H1 (cell line): ENCODE data around the gene SRRM2. TPM values are rescaled to one million over a fixed set of nuclear protein-coding genes. Genes with fewer than 3 reads are reported as not detected.

Experiments used
- CTCF ChIA-PET: fragments of 300-600 bp; sonication (Branson Sonifier 250); formaldehyde crosslinking; loops from one replicate; lab custom pipeline; 2021; ENCODE audit not compliant: partially characterized antibody; lab: Charles Lee
- POLR2A ChIA-PET: fragments of 300-600 bp; sonication (Branson Sonifier 250); formaldehyde crosslinking; loops from one replicate; lab custom pipeline; 2021; ENCODE audit warnings: inconsistent platforms; ENCODE audit not compliant: partially characterized antibody; lab: Charles Lee
- DNase-seq, 2 experiments: peaks; one replicate each; pipeline versions ENCODE4 v3.0.0 to v3.0.0-alpha.2; 2010 to 2022; ENCODE audit warnings: low spot score in 2 of 2, low read depth in 1 of 2, mixed read lengths in 1 of 2
- FAIRE-seq: peaks from 2 replicates; lab custom pipeline; 2011; peaks lifted over from hg19 to GRCh38; lab: Jason Lieb, UNC
- H2AFZ ChIP-seq: 2 replicates; pipeline ENCODE4 v1.8.1; 2012; ENCODE audit warnings: low read length, inconsistent platforms
- H2AK5ac ChIP-seq: 2 replicates; pipeline ENCODE4 v1.6.1; 2013; ENCODE audit warnings: low read depth, low read length
- H2BK120ac ChIP-seq: replicated peaks from 2 replicates; pipeline ENCODE3; 2013; ENCODE audit warnings: low read depth, low read length, inconsistent platforms
- H2BK12ac ChIP-seq: 2 replicates; pipeline ENCODE4 v1.6.1; 2013; ENCODE audit warnings: low read depth, low read length
- H2BK15ac ChIP-seq: 2 replicates; pipeline ENCODE4 v1.6.1; 2013; ENCODE audit warnings: low read length
- H2BK20ac ChIP-seq: 2 replicates; pipeline ENCODE4 v1.6.1; 2013; ENCODE audit warnings: low read length
- H2BK5ac ChIP-seq: 2 replicates; pipeline ENCODE4 v1.6.1; 2013; ENCODE audit warnings: low read depth, low read length
- H3K14ac ChIP-seq: 2 replicates; pipeline ENCODE4 v1.6.1; 2013; ENCODE audit warnings: inconsistent platforms; ENCODE audit not compliant: insufficient read length
- H3K18ac ChIP-seq: 2 replicates; pipeline ENCODE4 v1.6.1; 2013; ENCODE audit warnings: low read length; ENCODE audit errors: extremely low read depth
- H3K23ac ChIP-seq: 2 replicates; pipeline ENCODE4 v1.6.1; 2013; ENCODE audit warnings: inconsistent platforms; ENCODE audit not compliant: insufficient read length
- H3K23me2 ChIP-seq: 2 replicates; pipeline ENCODE4 v1.6.1; 2013; ENCODE audit warnings: low read depth, low read length
- H3K27ac ChIP-seq: 2 replicates; pipeline ENCODE4 v1.6.1; 2011; ENCODE audit warnings: low read depth, low read length, inconsistent platforms
- H3K27me3 ChIP-seq, 4 experiments: replicated peaks in 1 of 4; 1 replicate in 1 of 4; 2 replicates in 3 of 4; pipeline versions ENCODE4 v1.6.1 to v1.8.1; 2011 to 2013; ENCODE audit warnings: low read length in 3 of 4, mild to moderate bottlenecking in 3 of 4, inconsistent platforms in 2 of 4, mixed read lengths in 2 of 4, moderate library complexity in 1 of 4; ENCODE audit not compliant: control insufficient read depth in 3 of 4, insufficient read depth in 3 of 4; ENCODE audit errors: extremely low read depth in 1 of 4
- H3K36me3 ChIP-seq, 4 experiments: 2 replicates each; pipeline versions ENCODE4 v1.6.1 to v1.8.1; 2011 to 2013; ENCODE audit warnings: mild to moderate bottlenecking in 4 of 4, low read length in 3 of 4, moderate library complexity in 2 of 4, control low read depth in 1 of 4, inconsistent platforms in 1 of 4; ENCODE audit not compliant: insufficient read depth in 4 of 4, control insufficient read depth in 2 of 4
- H3K4ac ChIP-seq: replicated peaks from 2 replicates; pipeline ENCODE3; 2013; ENCODE audit warnings: low read length, low read depth, mixed read lengths, inconsistent platforms; ENCODE audit not compliant: insufficient read length
- H3K4me1 ChIP-seq, 4 experiments: replicated peaks in 1 of 4; 1 replicate in 1 of 4; 2 replicates in 3 of 4; pipeline versions ENCODE4 v1.6.1 to v1.8.1; 2011 to 2013; ENCODE audit warnings: low read length in 3 of 4, inconsistent platforms in 2 of 4, mixed read lengths in 1 of 4; ENCODE audit not compliant: insufficient read depth in 4 of 4, control insufficient read depth in 3 of 4
- H3K4me2 ChIP-seq, 2 experiments: 2 replicates each; pipeline versions ENCODE4 v1.6.1 to v1.8.1; 2011 to 2013; ENCODE audit warnings: low read depth in 2 of 2, low read length in 2 of 2, control low read depth in 1 of 2, inconsistent platforms in 1 of 2, mild to moderate bottlenecking in 1 of 2; ENCODE audit not compliant: insufficient read depth in 1 of 2
- H3K4me3 ChIP-seq, 4 experiments: fragments of 200-600, 300-600 bp in 1 of 4; sonication (generic), shearing (Covaris generic), sonication (Bioruptor Twin) in 1 of 4; 2 replicates each; pipeline versions ENCODE4 v1.5.1 to v1.8.1; 2011 to 2016; ENCODE audit warnings: low read length in 4 of 4, low read depth in 3 of 4, control low read depth in 2 of 4, inconsistent platforms in 2 of 4, mild to moderate bottlenecking in 2 of 4, mixed read lengths in 1 of 4, moderate library complexity in 1 of 4; ENCODE audit not compliant: insufficient read depth in 2 of 4; ENCODE audit errors: extremely low read depth in 1 of 4
- H3K56ac ChIP-seq: replicated peaks from 2 replicates; pipeline ENCODE3; 2013; ENCODE audit warnings: low read depth, mild to moderate bottlenecking, mixed read lengths, low read length, inconsistent platforms; ENCODE audit not compliant: insufficient read length
- H3K79me1 ChIP-seq: 2 replicates; pipeline ENCODE4 v1.6.1; 2013; ENCODE audit warnings: low read depth, low read length, control low read depth
- H3K79me2 ChIP-seq, 2 experiments: 2 replicates each; pipeline versions ENCODE4 v1.6.1 to v1.8.1; 2012 to 2013; ENCODE audit warnings: low read length in 2 of 2, mild to moderate bottlenecking in 2 of 2, inconsistent platforms in 1 of 2; ENCODE audit not compliant: insufficient read depth in 2 of 2, control insufficient read depth in 1 of 2
- H3K9ac ChIP-seq, 4 experiments: replicated peaks in 1 of 4; 1 replicate in 1 of 4; 2 replicates in 3 of 4; pipeline versions ENCODE4 v1.6.1 to v1.8.1; 2011 to 2013; ENCODE audit warnings: low read depth in 3 of 4, low read length in 3 of 4, control low read depth in 2 of 4, mild to moderate bottlenecking in 2 of 4, moderate library complexity in 2 of 4, inconsistent platforms in 1 of 4; ENCODE audit errors: extremely low read depth in 1 of 4
- H3K9me3 ChIP-seq, 2 experiments: 2 replicates each; pipeline versions ENCODE4 v1.6.1 to v1.8.1; 2012 to 2013; ENCODE audit warnings: mild to moderate bottlenecking in 2 of 2, moderate library complexity in 2 of 2, control low read depth in 1 of 2, inconsistent platforms in 1 of 2, low read depth in 1 of 2, low read length in 1 of 2, mixed read lengths in 1 of 2; ENCODE audit not compliant: insufficient read depth in 2 of 2
- H4K20me1 ChIP-seq, 2 experiments: replicated peaks in 1 of 2; 2 replicates each; pipeline versions ENCODE3 to v1.8.1; 2011 to 2013; ENCODE audit warnings: inconsistent platforms in 2 of 2, low read length in 2 of 2, mild to moderate bottlenecking in 1 of 2; ENCODE audit not compliant: insufficient read depth in 2 of 2, control insufficient read depth in 1 of 2
- H4K5ac ChIP-seq: 2 replicates; pipeline ENCODE4 v1.6.1; 2013; ENCODE audit warnings: low read length, low read depth, mixed read lengths, inconsistent platforms; ENCODE audit not compliant: insufficient read length
- H4K8ac ChIP-seq: 2 replicates; pipeline ENCODE4 v1.8.0; 2013; ENCODE audit warnings: mild to moderate bottlenecking, moderate library complexity, low read length, inconsistent platforms; ENCODE audit not compliant: insufficient read depth; ENCODE audit errors: extremely low read depth
- H4K91ac ChIP-seq: replicated peaks from 2 replicates; pipeline ENCODE3; 2013; ENCODE audit warnings: low read length, mixed read lengths, inconsistent platforms; ENCODE audit not compliant: insufficient read length
- CEBPB ChIP-seq: IDR thresholded peaks from 2 replicates; pipeline ENCODE4 v1.6.1; 2012; ENCODE audit warnings: low read depth, low read length
- HDAC6 ChIP-seq: IDR thresholded peaks from one replicate; pipeline ENCODE4 v1.7.1; 2012; ENCODE audit warnings: low read depth, mild to moderate bottlenecking, inconsistent platforms, low read length, moderate library complexity
- POU5F1 ChIP-seq: IDR thresholded peaks from 2 replicates; pipeline ENCODE4 v1.6.1; 2011; ENCODE audit warnings: low read depth, mild to moderate bottlenecking, low read length, moderate library complexity
- SIX5 ChIP-seq: IDR thresholded peaks from 2 replicates; pipeline ENCODE4 v1.6.1; 2011; ENCODE audit warnings: mild to moderate bottlenecking, low read depth, low read length
- SP1 ChIP-seq: IDR thresholded peaks from 2 replicates; pipeline ENCODE4 v1.6.1; 2011; ENCODE audit warnings: low read depth, low read length
- WGBS, 2 experiments: shearing (Covaris generic) in 1 of 2; methylation state at CpG; one replicate each; pipeline versions ENCODE4 v1.1.6 to v1.1.7; 2013 to 2015; ENCODE audit warnings: low lambda C conversion rate in 2 of 2, mixed read lengths in 2 of 2, inconsistent platforms in 1 of 2, low coverage in 1 of 2, missing lambda C conversion rate in 1 of 2; ENCODE audit not compliant: insufficient replicate concordance in 2 of 2, insufficient coverage in 1 of 2, insufficient read length in 1 of 2; ENCODE audit errors: extremely low coverage in 1 of 2, missing lambda C conversion rate in 1 of 2; 5-methylcytosine and 5-hydroxymethylcytosine counted together
- polyA plus RNA-seq, 7 experiments: library from polyadenylated mRNA; depleted of rRNA in 3 of 7; stranded (reverse) in 5 of 7; unstranded in 2 of 7; fragments of >200 nt in 5 of 7; fragments of 200-250 nt in 2 of 7; gene quantifications; 1 replicate in 5 of 7; 2 replicates in 1 of 7; 4 replicates in 1 of 7; pipeline versions ENCODE4 v1.2.1 to v1.2.3, GENCODE V29; 2011 to 2013; ENCODE audit warnings: missing spikeins in 2 of 7, mixed read lengths in 2 of 7
- total RNA-seq: library from RNA; stranded (reverse); fragmentation: NEBNext Ultra II Directional; extraction: Animal tissue kit (Norgen Biotek cat#: 25700); gene quantifications from 2 replicates; pipeline ENCODE4 v1.2.1, GENCODE V29; 2021

The SRRM2 gene
- total and polyA plus RNA-seq, 2 of the 8 experiments (the other 6 are each of a cell fraction or from before 2014, with no cell fraction given) = 300 to 579 TPM

GRCh38 chr16:2704166-2704982 is 48.1 kb upstream of the SRRM2 start:
- Histone ChIP-seq H3K9ac (no peak overlapping the region), H2AK5ac (no peak overlapping the region), H4K5ac (no peak overlapping the region), H3K79me1 (no peaks in the 10 kb centered on the region), H3K4me1 (no peaks in the 10 kb centered on the region), H3K56ac (no peak overlapping the region), H2BK12ac (no peak overlapping the region), H4K8ac (no peak overlapping the region), H2BK20ac (no peak overlapping the region), H3K23me2 (no peaks in the 10 kb centered on the region), H3K79me2 (no peaks in the 10 kb centered on the region), H3K4me3 (no peak overlapping the region), H3K27me3 (no peaks in the 10 kb centered on the region), H2BK120ac (no peak overlapping the region), H2BK15ac (no peak overlapping the region), H3K14ac (no peak overlapping the region), H3K23ac (no peak overlapping the region), H3K36me3 (peaks cover 4 to 26% (median 18%) of the 10 kb centered on the region in 4 experiments; a peak in 5 of 8 replicates), H3K27ac (no peak overlapping the region), H4K91ac (no peak overlapping the region), H3K9me3 (no peaks in the 10 kb centered on the region), H3K4ac (no peak overlapping the region), H2BK5ac (no peak overlapping the region; the same call in 1 of the 2 replicates), H2AFZ (no peak overlapping the region), H4K20me1 (peaks cover 0 to 19% of the 10 kb centered on the region in 2 experiments), H3K4me2 (no peak overlapping the region), H3K18ac (no peak overlapping the region)
- no peak for TF ChIP-seq CEBPB
- no peak for TF ChIP-seq POU5F1
- no peak for TF ChIP-seq SP1
- TF ChIP-seq HDAC6 = no peak
- no peak for TF ChIP-seq SIX5
- ChIA-PET CTCF (interaction anchor here (1.4 to 2.2 kb wide), 2 partner anchors 12 to 67 kb away, joined by 3 to 6 read pairs; no protein-coding TSS in a partner anchor), POLR2A (interaction anchor here (0.6 to 1.4 kb wide), 4 partner anchors 8 to 85 kb away, joined by 3 to 4 read pairs (median 3); no protein-coding TSS in a partner anchor)
- no peak for FAIRE-seq
- WGBS, 2 experiments = 87% methylated on average over 32 of the region's 33 CpGs; no CpG with 5 or more reads in 1 of the 2 experiments
- no peak for DNase-seq
